HFFc6 (cell line): ENCODE data around the gene OR9K2. TPM values are rescaled to one million over a fixed set of nuclear protein-coding genes. Genes with fewer than 3 reads are reported as not detected.
"Not testable (repeated sequence)": the region's sequence is repeated elsewhere in the genome, so short reads cannot be mapped to it uniquely, and the experiment has no call there.

Source experiments
- DNase-seq: peaks from one replicate; pipeline ENCODE4 v3.0.0-alpha.2; 2018
- H3K27ac Mint-ChIP-seq: 2 replicates; pipeline ENCODE4 v1.8.0; 2020; ENCODE audit warnings: mild to moderate bottlenecking, mixed read lengths
- H3K27me3 Mint-ChIP-seq: 2 replicates; pipeline ENCODE4 v1.8.0; 2021; ENCODE audit warnings: mild to moderate bottlenecking, moderate library complexity, mixed read lengths; ENCODE audit not compliant: insufficient read depth
- H3K36me3 Mint-ChIP-seq: 2 replicates; pipeline ENCODE4 v1.8.0; 2021; ENCODE audit warnings: low read depth, mixed read lengths
- H3K4me1 Mint-ChIP-seq: 2 replicates; pipeline ENCODE4 v1.8.0; 2020; ENCODE audit warnings: low read depth, mixed read lengths
- H3K4me3 Mint-ChIP-seq: 2 replicates; pipeline ENCODE4 v1.8.0; 2020; ENCODE audit warnings: mild to moderate bottlenecking, moderate library complexity, mixed read lengths
- H3K9me3 Mint-ChIP-seq: 2 replicates; pipeline ENCODE4 v1.8.0; 2020; ENCODE audit warnings: mild to moderate bottlenecking, mixed read lengths
- CTCF ChIP-seq: fragments of 200-600 bp; sonication (generic); IDR thresholded peaks from 2 replicates; pipeline ENCODE4 v1.5.0; 2021; ENCODE audit warnings: antibody characterized with exemption, mild to moderate bottlenecking
- total RNA-seq, 6 experiments: library from RNA; stranded (reverse); fragmentation: NEBNext Ultra II Directional; extraction: Animal tissue kit (Norgen Biotek cat#: 25700); gene quantifications; 2 replicates in 1 of 6; 3 replicates in 5 of 6; pipeline ENCODE4 v1.2.3, GENCODE V29; 2021

The OR9K2 gene
- total RNA-seq, 6 experiments from 2014 or later = not detected

DNA sequence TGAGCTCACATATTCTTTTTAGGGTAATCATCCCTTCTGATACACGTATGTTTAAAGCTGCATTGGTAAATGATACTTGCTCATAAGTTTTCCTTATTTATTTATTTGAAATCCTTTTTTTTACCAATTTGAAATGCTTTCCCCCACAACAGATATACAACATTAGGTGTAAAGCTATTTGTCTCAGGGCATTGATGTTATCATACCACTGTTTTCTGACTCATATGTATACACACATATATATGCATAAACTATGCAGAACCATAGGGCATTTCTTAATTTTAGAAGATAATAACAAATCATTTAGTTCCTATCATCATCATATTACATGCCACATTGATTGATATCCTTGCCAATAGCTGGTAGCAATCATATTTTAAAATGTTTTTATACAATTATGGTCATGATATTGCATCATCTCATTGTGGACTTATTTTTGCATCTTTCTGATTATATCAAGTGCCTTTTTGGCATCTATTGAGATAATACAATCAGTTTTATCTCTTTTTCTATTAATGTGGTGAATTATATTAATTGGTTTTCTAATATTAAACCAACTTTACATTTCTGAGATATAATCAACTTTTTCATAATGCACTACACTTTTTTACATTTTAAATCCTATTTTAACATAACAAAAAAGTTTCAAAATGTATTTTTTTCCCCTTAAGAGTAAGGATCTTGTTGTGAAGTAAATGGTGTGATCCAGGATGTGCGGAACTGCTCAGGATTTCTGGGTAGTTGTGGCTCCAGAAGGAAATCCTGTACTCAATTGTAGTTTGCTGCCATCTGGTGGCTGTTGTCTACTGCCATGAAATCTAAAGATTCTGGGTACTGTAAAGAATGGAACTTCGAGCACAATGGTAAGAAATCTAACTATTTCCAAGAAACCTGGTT lies 16.7 kb downstream of the OR9K2 start:
- Mint-ChIP-seq H3K27ac (no peak overlapping the region), H3K4me1 (no peaks in the 10 kb centered on the region), H3K9me3 (no peaks in the 10 kb centered on the region; the same call in 1 of the 2 replicates), H3K36me3 (no peaks in the 10 kb centered on the region), H3K4me3 (no peak overlapping the region), H3K27me3 (no peaks in the 10 kb centered on the region; the same call in 1 of the 2 replicates)
- peak; percentile 86 for TF ChIP-seq CTCF
- DNase-seq = peak; percentile 30

DNA sequence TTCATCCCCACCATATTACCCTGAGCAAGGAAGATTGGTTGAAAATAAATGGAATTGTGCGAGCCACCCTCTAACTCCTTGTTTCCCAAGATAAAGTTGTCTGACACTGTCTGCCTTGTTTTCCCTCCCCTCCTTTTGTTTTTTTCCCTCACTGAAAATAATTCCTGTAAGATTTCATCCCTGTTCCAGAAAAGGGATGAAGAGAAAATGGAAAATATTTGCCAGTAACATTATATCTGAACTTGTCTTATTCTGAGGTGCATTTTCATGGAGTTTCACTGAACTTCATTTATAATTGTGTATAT lies 17.3 kb downstream of the OR9K2 start:
- H3K36me3 Mint-ChIP-seq = no peaks in the 10 kb centered on the region
- H3K4me1 Mint-ChIP-seq = no peaks in the 10 kb centered on the region
- no peaks in the 10 kb centered on the region; the same call in 1 of the 2 replicates for H3K9me3 Mint-ChIP-seq
- TF ChIP-seq CTCF = no peak; the same call in none of the 2 replicates
- no peak overlapping the region for H3K4me3 Mint-ChIP-seq
- H3K27ac Mint-ChIP-seq = no peak overlapping the region
- DNase-seq = no peak
- H3K27me3 Mint-ChIP-seq = no peaks in the 10 kb centered on the region; the same call in 1 of the 2 replicates

DNA sequence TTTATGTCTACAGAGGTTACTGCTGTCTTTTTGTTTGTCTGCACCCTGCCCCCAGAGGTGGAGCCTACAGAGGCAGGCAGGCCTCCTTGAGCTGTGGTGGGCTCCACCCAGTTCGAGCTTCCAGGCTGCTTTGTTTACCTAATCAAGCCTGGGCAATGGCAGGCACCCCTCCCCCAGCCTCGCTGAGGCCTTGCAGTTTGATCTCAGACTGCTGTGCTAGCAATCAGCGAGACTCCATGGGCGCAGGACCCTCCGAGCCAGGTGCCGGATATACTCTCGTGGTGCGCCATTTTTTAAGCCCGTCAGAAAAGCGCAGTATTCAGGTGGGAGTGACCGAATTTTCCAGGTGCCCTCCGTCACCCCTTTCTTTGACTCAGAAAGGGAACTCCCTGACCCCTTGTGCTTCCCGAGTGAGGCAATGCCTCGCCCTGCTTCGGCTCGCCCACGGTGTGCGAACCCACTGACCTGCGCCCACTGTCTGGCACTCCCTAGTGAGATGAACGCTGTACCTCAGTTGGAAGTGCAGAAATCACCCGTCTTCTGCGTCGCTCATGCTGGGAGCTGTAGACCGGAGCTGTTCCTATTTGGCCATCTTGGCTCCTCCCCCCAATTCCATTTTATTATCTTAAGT lies 40.9 kb downstream of the OR9K2 start:
- H3K27ac Mint-ChIP-seq, H3K4me1 Mint-ChIP-seq, H3K9me3 Mint-ChIP-seq, H3K27me3 Mint-ChIP-seq, H3K36me3 Mint-ChIP-seq, DNase-seq, H3K4me3 Mint-ChIP-seq: not testable (repeated sequence)

DNA sequence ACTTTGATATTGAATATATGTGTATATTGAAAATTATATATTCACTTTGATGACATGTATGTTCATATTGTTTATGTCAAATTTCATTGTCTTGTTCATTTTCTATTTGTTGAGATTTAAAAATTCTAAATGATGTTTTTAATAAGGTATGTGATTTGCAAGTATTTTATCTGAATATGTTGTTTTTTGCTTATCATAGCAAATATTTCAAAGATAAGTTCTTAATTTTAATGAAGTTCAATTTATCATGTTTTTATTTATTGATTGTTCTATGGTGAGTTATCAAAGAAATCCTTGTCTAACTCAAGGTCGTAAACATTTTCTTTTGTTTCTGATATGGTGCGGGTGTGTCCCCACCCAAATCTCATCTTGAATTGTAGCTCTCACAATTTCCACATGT lies 45.2 kb downstream of the OR9K2 start:
- no peak for TF ChIP-seq CTCF
- no peak overlapping the region for H3K4me3 Mint-ChIP-seq
- H3K27me3 Mint-ChIP-seq = no peaks in the 10 kb centered on the region
- H3K4me1 Mint-ChIP-seq = no peaks in the 10 kb centered on the region
- no peak for DNase-seq
- H3K36me3 Mint-ChIP-seq = no peaks in the 10 kb centered on the region; the same call in 1 of the 2 replicates
- H3K9me3 Mint-ChIP-seq = peaks cover 4% of the 10 kb centered on the region; the same call in 1 of the 2 replicates
- no peak overlapping the region for H3K27ac Mint-ChIP-seq

- not testable (repeated sequence) for H3K36me3 Mint-ChIP-seq, H3K4me1 Mint-ChIP-seq, H3K27me3 Mint-ChIP-seq, H3K4me3 Mint-ChIP-seq, H3K9me3 Mint-ChIP-seq, DNase-seq, H3K27ac Mint-ChIP-seq
Measured at GRCh38 chr12:55171846-55172245, 45.6 kb downstream of the OR9K2 start.

DNA sequence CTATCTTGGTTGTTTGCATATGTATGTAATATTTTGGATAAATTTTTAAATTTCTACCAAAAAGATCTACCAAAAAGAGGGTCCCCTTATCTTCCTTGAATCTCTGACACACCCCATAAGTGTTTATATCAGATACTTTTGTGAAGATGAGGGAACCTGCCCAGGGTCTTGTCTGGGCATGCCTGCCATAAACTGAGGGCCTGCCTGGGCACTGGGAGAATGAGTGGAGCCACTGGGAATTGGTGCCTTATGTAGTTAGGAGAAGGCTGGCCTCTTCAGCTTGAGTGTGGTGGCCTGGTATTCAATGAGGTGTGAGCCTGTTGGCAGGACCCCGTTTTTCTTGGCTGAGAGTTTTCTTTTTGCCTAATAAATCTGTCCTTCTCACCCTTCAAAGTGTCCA lies 46.5 kb downstream of the OR9K2 start:
- no peak for TF ChIP-seq CTCF
- no peaks in the 10 kb centered on the region for H3K27me3 Mint-ChIP-seq
- no peak overlapping the region for H3K27ac Mint-ChIP-seq
- H3K9me3 Mint-ChIP-seq = no peaks in the 10 kb centered on the region
- no peak overlapping the region for H3K4me3 Mint-ChIP-seq
- H3K36me3 Mint-ChIP-seq = no peaks in the 10 kb centered on the region
- DNase-seq = no peak
- no peaks in the 10 kb centered on the region for H3K4me1 Mint-ChIP-seq
